Tibial nerve (tissue), 3 donors: Measurements from ENCODE around the gene ATP6V1C2.

Experiments used
- CTCF ChIP-seq, 5 experiments: fragments of 200-600 bp in 3 of 5; fragments of 450-650 bp in 2 of 5; sonication (generic) in 3 of 5; IDR thresholded peaks; one replicate each; pipeline ENCODE4 v1.5.1; 2016 to 2019; ENCODE audit warnings: antibody characterized with exemption in 5 of 5, mild to moderate bottlenecking in 3 of 5, moderate library complexity in 2 of 5
- POLR2A ChIP-seq, 2 donors: fragments of 450-650 bp; IDR thresholded peaks; one replicate each; pipeline ENCODE4 v1.6.1; 2017; ENCODE audit warnings: antibody characterized with exemption in 2 of 2, mild to moderate bottlenecking in 2 of 2, moderate library complexity in 2 of 2

DNA sequence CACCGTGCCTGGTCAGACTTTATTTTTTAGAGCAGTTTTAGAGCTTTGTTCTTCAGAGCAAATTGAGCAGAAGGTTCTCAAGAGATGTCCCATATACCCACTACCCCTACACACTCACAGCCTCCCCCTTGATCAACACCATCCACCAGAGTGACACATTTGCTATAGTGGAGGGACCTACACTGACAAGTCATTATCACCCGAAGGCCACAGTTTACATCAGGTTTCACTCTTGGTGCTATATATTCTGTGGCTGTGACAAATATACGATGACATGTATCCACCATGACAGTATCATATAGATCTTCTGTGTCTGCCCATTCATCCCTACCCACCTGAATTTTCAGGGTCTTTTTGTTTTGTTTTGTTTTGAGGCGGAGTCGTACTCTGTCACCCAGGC is 15.4 kb upstream of the ATP6V1C2 start:
- TF ChIP-seq CTCF (IDR thresholded peaks at IDR 0.05) (no peak), POLR2A (IDR thresholded peaks at IDR 0.05) (no peak)
